SK-N-SH (cell line): ENCODE data around the gene MRAP.

Experiments
- CHD2 ChIP-seq: fragments of 150-350 bp; IDR thresholded peaks from 2 replicates; pipeline ENCODE4 v1.6.1; 2018; ENCODE audit warnings: low read length; ENCODE audit not compliant: partially characterized antibody
- EP300 ChIP-seq, 2 experiments: IDR thresholded peaks; 2 replicates each; pipeline versions ENCODE4 v1.4.0 to v1.6.1; 2012; ENCODE audit warnings: borderline replicate concordance in 1 of 2, low read depth in 1 of 2, low read length in 1 of 2
- EZH2phosphoT487 ChIP-seq: fragments of 200-600 bp; sonication (generic); IDR thresholded peaks from 2 replicates; pipeline ENCODE4 v1.6.1; 2017; ENCODE audit warnings: low read depth, mixed run types, mild to moderate bottlenecking, antibody characterized with exemption, moderate library complexity, borderline replicate concordance
- FOXJ3 ChIP-seq: sonication (generic); formaldehyde crosslinking; IDR thresholded peaks from 2 replicates; pipeline ENCODE4 v1.5.1; 2020; ENCODE audit warnings: mild to moderate bottlenecking, missing genetic modification reagents
- MEF2A ChIP-seq: IDR thresholded peaks from 2 replicates; pipeline ENCODE4 v1.4.0; 2012; ENCODE audit warnings: low read depth, borderline replicate concordance
- POLR2AphosphoS5 ChIP-seq: IDR thresholded peaks from 2 replicates; pipeline ENCODE4 v1.6.1; 2012; ENCODE audit warnings: low read depth, low read length
- RCOR1 ChIP-seq: fragments of 150-350 bp; IDR thresholded peaks from 2 replicates; pipeline ENCODE4 v1.6.1; 2017; ENCODE audit warnings: antibody characterized with exemption, low read length
- RXRA ChIP-seq: IDR thresholded peaks from 2 replicates; pipeline ENCODE4 v1.4.0; 2012; ENCODE audit warnings: low read depth, mild to moderate bottlenecking, borderline replicate concordance
- SMC3 ChIP-seq: IDR thresholded peaks from 2 replicates; pipeline ENCODE4 v1.6.1; 2012; ENCODE audit warnings: low read depth, low read length, improper control_type of control experiment
- TAF1 ChIP-seq: IDR thresholded peaks from 2 replicates; pipeline ENCODE4 v1.6.1; 2012; ENCODE audit warnings: low read depth, mild to moderate bottlenecking, low read length, moderate library complexity, borderline replicate concordance
- USF2 ChIP-seq: fragments of 150-350 bp; IDR thresholded peaks from 2 replicates; pipeline ENCODE4 v1.6.1; 2017; ENCODE audit warnings: antibody characterized with exemption, low read length, low read depth, borderline replicate concordance
- ZBTB33 ChIP-seq: IDR thresholded peaks from 2 replicates; pipeline ENCODE4 v1.4.0; 2012; ENCODE audit warnings: low read depth, borderline replicate concordance
- TF ChIP-seq, protein P1 (sequence below): fragments of 200-600 bp; sonication (generic); IDR thresholded peaks from 2 replicates; pipeline ENCODE4 v1.6.1; 2017; ENCODE audit warnings: antibody characterized with exemption, mild to moderate bottlenecking, moderate library complexity

GRCh38 chr21:32308696-32309095 is 10.0 kb downstream of the MRAP start:
- TF ChIP-seq RCOR1 (no peak), USF2 (no peak), POLR2AphosphoS5 (no peak), SMC3 (no peak), RXRA (no peak), TAF1 (no peak), FOXJ3 (CRISPR knock-in tag) (no peak), CHD2 (no peak), ZBTB33 (no peak), MEF2A (no peak), EZH2phosphoT487 (no peak), EP300 (IDR thresholded peaks at IDR 0.05; ENCODE audit: borderline replicate concordance in 1 of 2, low read depth in 1 of 2, low read length in 1 of 2) (no peak)
- TF ChIP-seq, protein P1, sequence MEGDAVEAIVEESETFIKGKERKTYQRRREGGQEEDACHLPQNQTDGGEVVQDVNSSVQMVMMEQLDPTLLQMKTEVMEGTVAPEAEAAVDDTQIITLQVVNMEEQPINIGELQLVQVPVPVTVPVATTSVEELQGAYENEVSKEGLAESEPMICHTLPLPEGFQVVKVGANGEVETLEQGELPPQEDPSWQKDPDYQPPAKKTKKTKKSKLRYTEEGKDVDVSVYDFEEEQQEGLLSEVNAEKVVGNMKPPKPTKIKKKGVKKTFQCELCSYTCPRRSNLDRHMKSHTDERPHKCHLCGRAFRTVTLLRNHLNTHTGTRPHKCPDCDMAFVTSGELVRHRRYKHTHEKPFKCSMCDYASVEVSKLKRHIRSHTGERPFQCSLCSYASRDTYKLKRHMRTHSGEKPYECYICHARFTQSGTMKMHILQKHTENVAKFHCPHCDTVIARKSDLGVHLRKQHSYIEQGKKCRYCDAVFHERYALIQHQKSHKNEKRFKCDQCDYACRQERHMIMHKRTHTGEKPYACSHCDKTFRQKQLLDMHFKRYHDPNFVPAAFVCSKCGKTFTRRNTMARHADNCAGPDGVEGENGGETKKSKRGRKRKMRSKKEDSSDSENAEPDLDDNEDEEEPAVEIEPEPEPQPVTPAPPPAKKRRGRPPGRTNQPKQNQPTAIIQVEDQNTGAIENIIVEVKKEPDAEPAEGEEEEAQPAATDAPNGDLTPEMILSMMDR, result no peak
